GM12878 (cell line): ENCODE measurements around the gene UBXN6. TPM values are rescaled to one million over a fixed set of nuclear protein-coding genes. Genes with fewer than 3 reads are reported as not detected.

ENCODE experiments used
- ATAC-seq: fragments of 200-7000 bp; cut with Tn5 transposase; 3 replicates; pipeline ENCODE4 v1.9.1; 2020; ENCODE audit warnings: mild to moderate bottlenecking, moderate library complexity
- BruUV-seq: library from RNA; stranded (reverse); fragments of 400-500 nt; replicated peaks from 2 replicates; lab custom pipeline; 2021; lab: Mats Ljungman, UMichigan
- CTCF ChIA-PET: fragments of 300-600 bp; sonication (Branson Sonifier 250); formaldehyde crosslinking; extraction: SDS; loops from one replicate; lab custom pipeline; 2021; ENCODE audit warnings: inconsistent platforms; lab: Yijun Ruan, JAX
- POLR2A ChIA-PET: fragments of 350-600 bp; formaldehyde crosslinking; extraction: SDS; loops from one replicate; lab custom pipeline; 2021; ENCODE audit warnings: inconsistent platforms; lab: Charles Lee
- RAD21 ChIA-PET: fragments of 300-600 bp; sonication (Branson Sonifier 250); formaldehyde crosslinking; loops from one replicate; lab custom pipeline; 2023; ENCODE audit warnings: antibody characterized with exemption; ENCODE audit not compliant: unreplicated experiment; lab: Charles Lee
- SMC1A ChIA-PET: fragments of 300-600 bp; sonication (Branson Sonifier 250); formaldehyde crosslinking; loops from one replicate; lab custom pipeline; 2023; ENCODE audit not compliant: unreplicated experiment, uncharacterized antibody; lab: Charles Lee
- DNase-seq: peaks from one replicate; pipeline ENCODE4 v3.0.0-alpha.2; 2011; ENCODE audit warnings: low read depth, low spot score
- FAIRE-seq: peaks from 3 replicates; lab custom pipeline; 2011; peaks lifted over from hg19 to GRCh38; lab: Jason Lieb, UNC
- H2AFZ ChIP-seq: 2 replicates; pipeline ENCODE4 v1.6.0; 2011; ENCODE audit warnings: low read depth, low read length, control low read depth; ENCODE audit not compliant: control insufficient read depth
- H3K27ac ChIP-seq: 2 replicates; pipeline ENCODE4 v1.5.1; 2011; ENCODE audit warnings: control low read depth; ENCODE audit not compliant: control insufficient read depth, insufficient read depth
- H3K27me3 ChIP-seq, 2 experiments: replicated peaks in 1 of 2; 2 replicates each; pipeline versions ENCODE4 v1.6.0 to v1.6.1; 2011; ENCODE audit warnings: low read length in 1 of 2; ENCODE audit not compliant: control insufficient read depth in 2 of 2, insufficient read depth in 2 of 2
- H3K36me3 ChIP-seq, 2 experiments: 2 replicates each; pipeline ENCODE4 v1.5.1; 2011; ENCODE audit warnings: low read length in 1 of 2; ENCODE audit not compliant: control insufficient read depth in 2 of 2, insufficient read depth in 2 of 2
- H3K4me1 ChIP-seq: 2 replicates; pipeline ENCODE4 v1.6.1; 2011; ENCODE audit warnings: mild to moderate bottlenecking, low read length, moderate library complexity, mixed read lengths; ENCODE audit not compliant: control insufficient read depth, insufficient read depth
- H3K4me2 ChIP-seq: 2 replicates; pipeline ENCODE4 v1.6.0; 2011; ENCODE audit warnings: control low read depth; ENCODE audit not compliant: control insufficient read depth, insufficient read depth
- H3K4me3 ChIP-seq: fragments of 200-600 bp; sonication (generic); 2 replicates; pipeline ENCODE4 v1.5.1; 2016
- H3K79me2 ChIP-seq: 2 replicates; pipeline ENCODE4 v1.6.0; 2011; ENCODE audit warnings: low read length; ENCODE audit not compliant: control insufficient read depth, insufficient read depth
- H3K9ac ChIP-seq: 2 replicates; pipeline ENCODE4 v1.8.0; 2011; ENCODE audit warnings: low read length, control low read depth, mixed read lengths; ENCODE audit not compliant: control insufficient read depth, insufficient read depth
- H3K9me3 ChIP-seq: replicated peaks from 3 replicates; pipeline ENCODE4 v1.5.1; 2011; ENCODE audit warnings: mild to moderate bottlenecking, low read length; ENCODE audit not compliant: control insufficient read depth, insufficient read depth
- H4K20me1 ChIP-seq: 2 replicates; pipeline ENCODE4 v1.6.0; 2011; ENCODE audit not compliant: control insufficient read depth, insufficient read depth
- CBX3 ChIP-seq: fragments of 200-600 bp; sonication (generic); IDR thresholded peaks from 2 replicates; pipeline ENCODE4 v1.6.1; 2016; ENCODE audit warnings: low read depth, borderline replicate concordance
- CHD1 ChIP-seq: IDR thresholded peaks from 2 replicates; pipeline ENCODE4 v1.6.1; 2012; ENCODE audit warnings: low read depth, low read length, improper control_type of control experiment
- E2F4 ChIP-seq: IDR thresholded peaks from 2 replicates; pipeline ENCODE4 v1.6.1; 2012; ENCODE audit warnings: low read depth, low read length, improper control_type of control experiment
- HDGF ChIP-seq: fragments of 450-650 bp; IDR thresholded peaks from 2 replicates; pipeline ENCODE4 v1.6.1; 2016; ENCODE audit warnings: antibody characterized with exemption
- KAT2A ChIP-seq: conservative IDR thresholded peaks from 2 replicates; pipeline ENCODE4 v1.6.1; 2011; ENCODE audit warnings: low read depth, low read length; ENCODE audit not compliant: control insufficient read depth
- LARP7 ChIP-seq: fragments of 450-650 bp; IDR thresholded peaks from 2 replicates; pipeline ENCODE4 v1.6.1; 2017; ENCODE audit warnings: mild to moderate bottlenecking
- MXI1 ChIP-seq: fragments of 150-350 bp; IDR thresholded peaks from 2 replicates; pipeline ENCODE4 v1.6.1; 2011; ENCODE audit warnings: low read depth, mild to moderate bottlenecking, inconsistent platforms, low read length, improper control_type of control experiment
- MYB ChIP-seq: fragments of 150-350 bp; IDR thresholded peaks from 2 replicates; pipeline ENCODE4 v1.6.1; 2014; ENCODE audit warnings: mild to moderate bottlenecking, low read depth, low read length, borderline replicate concordance
- MYC ChIP-seq: IDR thresholded peaks from 2 replicates; pipeline ENCODE4 v1.6.1; 2011; ENCODE audit warnings: mild to moderate bottlenecking, low read length, moderate library complexity, inconsistent platforms; ENCODE audit not compliant: insufficient read depth, insufficient replicate concordance, insufficient read length, severe bottlenecking
- NR2F1 ChIP-seq: fragments of 450-650 bp; conservative IDR thresholded peaks from 2 replicates; pipeline ENCODE4 v1.6.1; 2017; ENCODE audit warnings: mild to moderate bottlenecking
- RB1 ChIP-seq: fragments of 450-650 bp; formaldehyde crosslinking; IDR thresholded peaks from 2 replicates; pipeline ENCODE4 v1.6.1; 2017; ENCODE audit warnings: mild to moderate bottlenecking, borderline replicate concordance
- RBBP5 ChIP-seq: fragments of 200-600 bp; sonication (generic); conservative IDR thresholded peaks from 2 replicates; pipeline ENCODE4 v1.6.1; 2016
- SMAD5 ChIP-seq: IDR thresholded peaks from 2 replicates; pipeline ENCODE4 v1.6.1; 2016; ENCODE audit warnings: antibody characterized with exemption, low read depth
- TCF3 ChIP-seq: IDR thresholded peaks from 2 replicates; pipeline ENCODE4 v1.6.1; 2012; ENCODE audit warnings: low read depth, mild to moderate bottlenecking, low read length, borderline replicate concordance; ENCODE audit not compliant: insufficient read depth
- YBX1 ChIP-seq: fragments of 450-650 bp; IDR thresholded peaks from 2 replicates; pipeline ENCODE4 v1.6.1; 2016; ENCODE audit warnings: antibody characterized with exemption
- ZBTB11 ChIP-seq: fragments of 450-650 bp; formaldehyde crosslinking; IDR thresholded peaks from 2 replicates; pipeline ENCODE4 v1.5.0; 2022; ENCODE audit warnings: mild to moderate bottlenecking, missing genetic modification characterization
- ZNF274 ChIP-seq: IDR thresholded peaks from one replicate; pipeline ENCODE4 v1.8.0; 2011; ENCODE audit not compliant: insufficient read length, insufficient read depth
- WGBS: methylation state at CpG from one replicate; pipeline ENCODE4 v1.1.6; 2016; ENCODE audit warnings: low lambda C conversion rate; ENCODE audit not compliant: insufficient replicate concordance, insufficient coverage; ENCODE audit errors: missing lambda C conversion rate; 5-methylcytosine and 5-hydroxymethylcytosine counted together
- in situ Hi-C: fragments of 300-500 bp; cut with MboI; formaldehyde crosslinking; loops from 9 replicates; pipeline ENCODE4 v1.14.3; 2018; ENCODE audit warnings: mixed read lengths
- intact Hi-C: fragments of 100-400 bp; cut with micrococcal nuclease; formaldehyde crosslinking; loops from one replicate; pipeline ENCODE4 v1.14.2; 2022; ENCODE audit not compliant: unreplicated experiment
- polyA plus RNA-seq, 11 experiments: library from polyadenylated mRNA; depleted of rRNA in 4 of 11; unstranded in 6 of 11; stranded (reverse) in 5 of 11; fragments of >200 nt; fragmentation: Nextera tagmentation in 4 of 11; fragmentation: Illumina TruSeq in 1 of 11; extraction: Ambion mirVana in 4 of 11; extraction: Trizol in 1 of 11; gene quantifications; 1 replicate in 1 of 11; 2 replicates in 10 of 11; pipeline versions ENCODE4 v1.2.1 to v1.2.3, GENCODE V29; 2011 to 2016; ENCODE audit warnings: inconsistent platforms in 2 of 11, missing spikeins in 2 of 11, low read depth in 1 of 11
- total RNA-seq, 4 experiments: library from RNA; depleted of rRNA in 3 of 4; stranded (reverse); fragments of >200 nt in 3 of 4; fragmentation: Illumina TruSeq in 1 of 4; extraction: Trizol in 1 of 4; gene quantifications; 2 replicates each; pipeline versions ENCODE4 v1.2.1 to v1.2.3, GENCODE V29; 2013 to 2021
- TF ChIP-seq, protein P1 (sequence below): fragments of 450-650 bp; IDR thresholded peaks from 2 replicates; pipeline ENCODE4 v1.6.1; 2014; ENCODE audit warnings: mild to moderate bottlenecking
- TF ChIP-seq, protein P2 (sequence below): IDR thresholded peaks from 2 replicates; pipeline ENCODE4 v1.6.1; 2011; ENCODE audit warnings: low read depth, low read length, improper control_type of control experiment, borderline replicate concordance

Gene UBXN6
- total and polyA plus RNA-seq, 10 of the 15 experiments (the other 5 are each of a cell fraction or from before 2014, with no cell fraction given): 0.47 to 50.8 (median 13.0) TPM

- 93% methylated on average over 20 of the region's 20 CpGs for WGBS
- no peak overlapping the region for H3K4me2 ChIP-seq
- H3K4me3 ChIP-seq: no peak overlapping the region
- no peaks in the 10 kb centered on the region for H3K27me3 ChIP-seq
- intact Hi-C loops (no loop called here), in situ Hi-C loops (no loop called here)
- ChIA-PET POLR2A (no interaction called here), RAD21 (no interaction called here), SMC1A (no interaction called here), CTCF (no interaction called here)
- TF ChIP-seq, protein P1, sequence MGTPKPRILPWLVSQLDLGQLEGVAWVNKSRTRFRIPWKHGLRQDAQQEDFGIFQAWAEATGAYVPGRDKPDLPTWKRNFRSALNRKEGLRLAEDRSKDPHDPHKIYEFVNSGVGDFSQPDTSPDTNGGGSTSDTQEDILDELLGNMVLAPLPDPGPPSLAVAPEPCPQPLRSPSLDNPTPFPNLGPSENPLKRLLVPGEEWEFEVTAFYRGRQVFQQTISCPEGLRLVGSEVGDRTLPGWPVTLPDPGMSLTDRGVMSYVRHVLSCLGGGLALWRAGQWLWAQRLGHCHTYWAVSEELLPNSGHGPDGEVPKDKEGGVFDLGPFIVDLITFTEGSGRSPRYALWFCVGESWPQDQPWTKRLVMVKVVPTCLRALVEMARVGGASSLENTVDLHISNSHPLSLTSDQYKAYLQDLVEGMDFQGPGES: no peak
- TF ChIP-seq MYC (no peak), CBX3 (no peak), NR2F1 (no peak), SMAD5 (no peak), MYB (no peak), YBX1 (no peak), KAT2A (no peak), HDGF (no peak), RB1 (no peak), RBBP5 (no peak), E2F4 (no peak), MXI1 (no peak), TCF3 (no peak), LARP7 (no peak), ZNF274 (no peak), CHD1 (no peak), ZBTB11 (CRISPR knock-in tag) (no peak)
- TF ChIP-seq, protein P2, sequence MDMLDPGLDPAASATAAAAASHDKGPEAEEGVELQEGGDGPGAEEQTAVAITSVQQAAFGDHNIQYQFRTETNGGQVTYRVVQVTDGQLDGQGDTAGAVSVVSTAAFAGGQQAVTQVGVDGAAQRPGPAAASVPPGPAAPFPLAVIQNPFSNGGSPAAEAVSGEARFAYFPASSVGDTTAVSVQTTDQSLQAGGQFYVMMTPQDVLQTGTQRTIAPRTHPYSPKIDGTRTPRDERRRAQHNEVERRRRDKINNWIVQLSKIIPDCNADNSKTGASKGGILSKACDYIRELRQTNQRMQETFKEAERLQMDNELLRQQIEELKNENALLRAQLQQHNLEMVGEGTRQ: no peak
- no peak for FAIRE-seq
- H3K36me3 ChIP-seq: peaks cover 14 to 35% of the 10 kb centered on the region in 2 experiments; a peak in 3 of 4 replicates
- no peak overlapping the region for H3K27ac ChIP-seq
- BruUV-seq: no TSS peak
- no peaks in the 10 kb centered on the region for H3K79me2 ChIP-seq
- no peaks in the 10 kb centered on the region for H4K20me1 ChIP-seq
- no peaks in the 10 kb centered on the region for H3K9me3 ChIP-seq
- H3K9ac ChIP-seq: no peak overlapping the region
- DNase-seq: no peak
- no peak overlapping the region for H2AFZ ChIP-seq
- no peak for ATAC-seq
- H3K4me1 ChIP-seq: peaks cover 28% of the 10 kb centered on the region
These were observed 29.1 kb downstream of the UBXN6 start for GRCh38 chr19:4428326-4428975.
